Ecto neural progenitor cell (in vitro differentiated cells): Measurements from ENCODE around the gene QPRT.
"Not testable (repeated sequence)": the region's sequence is repeated elsewhere in the genome, so short reads cannot be mapped to it uniquely, and the experiment has no call there.

ENCODE experiments used
- DNase-seq: peaks from one replicate; pipeline ENCODE4 v3.0.0-alpha.2; 2018; ENCODE audit warnings: low spot score

Gene QPRT

DNA sequence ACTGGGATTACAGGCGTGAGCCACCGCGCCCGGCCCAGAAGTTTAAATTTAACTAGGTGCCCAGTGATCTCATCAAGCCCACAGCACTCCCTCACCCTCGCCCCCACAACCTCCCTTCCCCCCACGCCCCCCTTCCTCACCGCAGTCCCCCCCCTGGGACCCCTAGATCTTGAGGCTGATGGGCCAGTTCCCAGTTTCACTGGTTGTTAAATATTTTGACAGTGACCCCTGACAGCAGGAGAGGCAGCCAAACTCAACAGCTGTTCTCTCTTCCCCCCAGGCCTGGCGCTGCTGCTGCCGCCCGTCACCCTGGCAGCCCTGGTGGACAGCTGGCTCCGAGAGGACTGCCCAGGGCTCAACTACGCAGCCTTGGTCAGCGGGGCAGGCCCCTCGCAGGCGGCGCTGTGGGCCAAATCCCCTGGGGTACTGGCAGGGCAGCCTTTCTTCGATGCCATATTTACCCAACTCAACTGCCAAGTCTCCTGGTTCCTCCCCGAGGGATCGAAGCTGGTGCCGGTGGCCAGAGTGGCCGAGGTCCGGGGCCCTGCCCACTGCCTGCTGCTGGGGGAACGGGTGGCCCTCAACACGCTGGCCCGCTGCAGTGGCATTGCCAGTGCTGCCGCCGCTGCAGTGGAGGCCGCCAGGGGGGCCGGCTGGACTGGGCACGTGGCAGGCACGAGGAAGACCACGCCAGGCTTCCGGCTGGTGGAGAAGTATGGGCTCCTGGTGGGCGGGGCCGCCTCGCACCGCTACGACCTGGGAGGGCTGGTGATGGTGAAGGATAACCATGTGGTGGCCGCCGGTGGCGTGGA lies 15.6 kb downstream of the QPRT start:
- no peak for DNase-seq

DNA sequence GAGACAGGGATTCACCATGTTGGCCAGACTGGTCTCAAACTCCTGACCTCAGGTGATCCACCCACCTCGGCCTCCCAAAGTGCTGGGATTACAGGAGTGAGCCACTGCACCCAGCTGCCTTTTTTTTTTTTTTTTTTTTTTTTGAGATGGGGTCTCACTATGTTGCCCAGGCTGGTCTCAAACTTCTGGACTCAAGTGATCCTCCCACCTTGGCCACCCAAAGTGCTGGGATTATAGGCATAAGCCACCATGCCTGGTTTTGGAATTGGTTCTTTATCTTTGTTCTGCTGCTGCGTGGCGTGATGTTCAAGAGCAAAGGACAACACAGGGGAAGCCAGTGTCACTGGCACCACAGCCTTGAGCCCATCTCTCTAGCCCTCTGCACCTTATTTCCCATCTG lies 16.7 kb downstream of the QPRT start:
- DNase-seq, result not testable (repeated sequence)

DNA sequence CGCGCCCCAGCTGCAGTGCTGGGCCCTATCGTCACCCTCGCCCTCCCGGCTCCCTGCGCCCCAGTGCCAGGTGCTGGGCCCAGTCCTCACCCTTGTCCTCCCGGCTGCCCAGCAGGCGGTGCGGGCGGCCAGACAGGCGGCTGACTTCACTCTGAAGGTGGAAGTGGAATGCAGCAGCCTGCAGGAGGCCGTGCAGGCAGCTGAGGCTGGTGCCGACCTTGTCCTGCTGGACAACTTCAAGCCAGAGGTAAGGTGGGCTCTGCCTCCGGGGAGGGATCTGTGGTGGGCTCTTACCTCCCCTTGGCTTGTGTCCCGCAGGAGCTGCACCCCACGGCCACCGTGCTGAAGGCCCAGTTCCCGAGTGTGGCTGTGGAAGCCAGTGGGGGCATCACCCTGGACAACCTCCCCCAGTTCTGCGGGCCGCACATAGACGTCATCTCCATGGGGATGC lies 17.9 kb downstream of the QPRT start:
- DNase-seq, result no peak

DNA sequence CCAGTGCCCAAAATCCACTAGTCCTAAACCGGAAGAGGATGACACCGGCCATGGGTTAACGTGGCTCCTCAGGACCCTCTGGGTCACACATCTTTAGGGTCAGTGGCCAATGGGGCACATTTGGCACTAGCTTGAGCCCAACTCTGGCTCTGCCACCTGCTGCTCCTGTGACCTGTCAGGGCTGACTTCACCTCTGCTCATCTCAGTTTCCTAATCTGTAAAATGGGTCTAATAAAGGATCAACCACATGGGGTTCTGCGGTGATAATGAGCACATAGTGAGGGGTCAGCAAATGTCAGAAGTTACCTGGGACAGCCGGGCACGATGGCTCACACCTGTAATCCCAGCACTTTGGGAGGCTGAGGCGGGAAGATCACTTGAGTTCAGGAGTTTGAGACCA lies 18.4 kb downstream of the QPRT start:
- DNase-seq, result no peak

DNA sequence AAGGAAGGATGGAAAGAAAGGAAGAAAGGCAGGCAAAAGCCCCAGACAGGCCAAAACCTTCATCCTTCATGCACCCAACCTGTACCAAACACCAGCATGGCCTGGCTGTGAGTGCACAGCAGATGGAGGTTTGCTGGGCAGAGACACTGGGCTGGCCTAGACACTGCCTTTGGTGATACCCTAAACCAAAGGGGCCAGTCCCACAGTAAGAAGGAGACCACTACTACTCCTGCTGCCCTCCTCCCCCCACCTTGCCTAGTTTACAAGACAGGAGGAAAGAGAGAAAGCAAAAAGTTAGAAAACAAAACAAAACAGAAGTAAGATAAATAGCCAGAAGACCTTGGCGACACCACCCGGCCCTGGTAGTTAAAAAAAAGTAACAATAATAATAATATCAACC lies 19.1 kb downstream of the QPRT start:
- DNase-seq, result no peak

DNA sequence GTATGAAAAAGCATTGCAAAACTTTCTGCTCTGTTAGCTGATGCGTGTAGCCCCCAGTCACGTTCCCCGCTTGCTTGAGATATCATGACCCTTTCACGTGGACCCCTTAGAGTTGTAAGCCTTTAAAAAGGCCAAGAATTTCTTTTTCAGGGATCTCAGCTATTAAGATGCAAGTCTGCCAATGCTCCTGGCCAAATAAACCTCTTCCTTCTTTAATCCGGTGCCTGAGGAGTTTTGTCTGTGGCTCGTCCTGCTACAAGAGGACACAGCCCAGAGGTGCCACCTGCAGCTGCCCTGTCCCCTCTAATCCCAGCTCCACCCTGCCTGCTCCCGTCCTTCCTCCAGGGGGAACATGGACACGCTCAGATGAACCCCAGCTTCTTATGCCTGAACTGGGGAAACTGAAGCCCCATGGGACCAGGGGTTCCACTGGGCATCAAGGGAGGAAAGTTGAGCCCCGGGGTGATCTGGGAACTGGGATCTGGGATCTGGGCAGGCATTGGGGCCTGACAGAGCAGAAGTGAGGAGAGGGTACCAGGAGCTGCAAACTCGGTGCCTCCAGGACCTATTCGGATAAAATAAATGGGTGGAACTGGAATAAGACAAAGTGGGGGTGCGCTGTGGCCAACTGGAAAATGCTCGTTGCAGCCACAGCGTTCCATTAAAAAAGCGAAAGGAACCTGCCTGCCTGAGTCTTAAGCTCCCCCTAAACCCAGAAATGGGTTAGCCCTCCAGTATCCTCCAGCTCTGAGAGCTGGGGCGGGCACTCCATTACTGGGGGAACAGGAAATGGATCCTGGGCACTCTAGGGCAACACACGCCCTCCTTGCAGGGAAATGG lies 19.7 kb downstream of the QPRT start:
- no peak for DNase-seq

DNA sequence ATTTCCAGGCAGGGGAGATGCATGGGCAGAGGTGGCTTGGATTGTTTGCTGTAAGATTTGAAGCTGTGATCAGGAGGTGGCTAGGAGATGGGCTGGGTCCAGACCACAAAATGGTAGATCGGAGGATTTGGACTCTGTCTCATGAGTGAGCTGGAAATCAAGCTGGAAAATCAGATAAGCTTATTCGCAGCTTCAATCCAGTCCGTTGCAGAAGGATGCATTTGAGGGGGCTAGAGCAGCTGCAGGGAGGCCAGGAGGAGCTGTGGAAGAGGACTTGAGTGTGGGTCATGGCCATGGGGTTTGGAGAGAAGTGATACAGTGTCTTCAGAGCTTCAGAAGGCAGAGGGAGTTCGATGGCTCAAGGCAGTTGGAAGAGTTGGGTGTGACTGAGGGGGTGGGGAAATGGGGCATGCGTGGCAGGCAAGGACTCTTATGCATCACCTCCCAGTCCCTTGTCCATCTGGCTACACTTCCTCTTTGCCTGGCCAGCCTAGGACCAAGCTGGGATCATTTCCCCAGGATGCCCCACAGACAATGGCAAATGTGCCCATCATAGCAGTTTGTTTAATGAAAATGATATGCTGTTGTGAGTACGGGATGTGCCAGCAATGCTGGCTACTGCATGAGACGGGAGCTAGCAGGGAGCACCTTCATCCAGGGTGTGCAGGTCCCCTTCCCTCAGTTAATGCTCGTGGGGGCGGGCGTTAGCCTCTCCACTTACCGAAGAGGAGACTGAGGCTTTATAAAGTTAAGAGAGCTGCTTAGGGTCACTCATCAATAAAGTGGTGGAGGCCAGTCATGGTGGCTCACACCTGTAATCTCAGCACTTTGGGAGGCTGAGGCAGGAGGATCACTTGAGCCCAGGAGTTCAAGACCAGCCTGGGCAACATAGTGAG lies 20.6 kb downstream of the QPRT start:
- no peak for DNase-seq

DNA sequence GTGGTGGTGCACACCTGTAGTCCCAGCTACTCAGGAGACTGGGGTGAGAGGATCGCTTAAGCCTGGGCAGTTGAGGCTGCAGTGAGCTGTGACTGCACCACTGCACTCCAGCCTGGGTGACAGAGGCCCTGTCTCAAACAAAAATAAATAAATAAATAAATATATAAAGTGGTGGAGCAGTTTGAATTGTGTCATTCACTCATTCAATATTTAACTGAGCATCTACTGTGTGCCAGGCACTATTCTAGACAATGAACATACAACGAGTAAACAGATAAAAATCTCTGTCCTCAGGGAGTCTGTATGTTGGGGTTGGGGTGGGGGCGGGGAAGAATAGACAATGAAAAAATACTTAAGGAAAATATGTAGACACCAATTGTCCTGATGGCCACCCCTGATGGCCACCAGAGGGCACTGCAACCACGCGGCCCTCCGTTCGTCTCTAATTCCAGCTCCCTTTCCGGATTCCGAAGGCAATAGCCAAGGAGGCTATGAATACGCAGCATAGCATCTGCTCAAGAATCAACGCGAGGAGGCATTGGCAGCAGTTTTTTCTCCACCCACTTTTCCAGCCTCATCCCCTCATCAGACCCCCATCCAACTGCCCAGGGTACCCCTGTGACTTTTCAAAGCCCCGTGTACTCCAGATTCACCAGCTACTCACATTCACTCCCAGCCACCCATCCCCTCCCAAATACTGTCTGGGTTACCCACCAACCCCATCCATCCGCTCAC lies 21.4 kb downstream of the QPRT start:
- DNase-seq, result peak; percentile 82

DNA sequence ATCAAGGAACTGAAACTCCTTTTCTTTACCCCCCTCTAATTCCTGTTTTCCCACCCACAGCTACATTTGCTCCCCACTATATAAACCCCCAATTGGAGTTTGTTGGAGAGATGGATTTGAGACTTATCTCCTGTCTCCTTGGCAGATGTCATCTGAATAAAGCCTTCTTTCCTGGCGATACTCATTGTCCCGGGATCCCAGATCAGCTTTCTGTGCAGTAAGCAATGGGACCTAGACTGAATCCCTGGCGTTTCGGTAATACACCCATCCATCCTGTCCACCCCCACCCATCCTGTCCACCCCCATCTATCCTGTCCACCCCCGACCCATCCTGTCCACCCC lies 22.2 kb downstream of the QPRT start:
- no peak for DNase-seq

DNA sequence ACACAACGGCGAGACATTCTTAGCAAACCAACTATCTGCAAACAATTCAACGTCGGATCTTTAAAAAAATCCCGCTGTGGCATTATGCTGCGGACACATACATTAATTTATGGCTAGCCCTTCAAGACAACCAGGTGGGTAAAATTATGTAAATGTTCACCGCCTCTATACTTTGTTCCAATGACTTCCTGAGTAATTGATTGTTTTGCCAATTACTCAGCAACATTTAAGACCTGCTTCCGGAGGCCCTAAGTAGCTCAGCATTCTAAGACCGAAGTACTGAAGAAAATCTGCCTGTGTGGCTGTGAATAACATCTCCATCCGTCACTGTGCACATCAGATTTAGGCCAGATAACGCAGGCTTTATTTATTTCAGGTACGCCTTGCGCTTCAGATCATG lies 23.3 kb downstream of the QPRT start:
- no peak for DNase-seq

DNA sequence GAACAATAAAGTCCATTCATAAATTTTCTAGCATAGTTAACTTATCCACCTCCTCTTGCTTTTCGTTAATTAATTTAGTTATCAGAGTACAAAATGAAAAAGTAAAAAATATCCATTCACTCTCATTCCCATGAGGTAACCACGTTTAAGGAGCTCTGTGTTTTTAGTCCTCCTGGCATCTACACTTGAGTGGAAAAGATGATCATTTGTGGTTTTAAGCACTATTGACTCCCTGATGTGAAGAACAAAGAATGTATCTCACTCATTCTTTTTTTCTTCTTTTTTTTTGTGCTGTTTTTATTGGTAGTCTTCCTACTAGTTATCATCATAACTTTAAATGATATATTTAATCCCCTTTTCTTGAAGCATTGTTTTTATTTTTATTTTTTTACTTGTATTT lies 26.1 kb downstream of the QPRT start:
- DNase-seq, result no peak

DNA sequence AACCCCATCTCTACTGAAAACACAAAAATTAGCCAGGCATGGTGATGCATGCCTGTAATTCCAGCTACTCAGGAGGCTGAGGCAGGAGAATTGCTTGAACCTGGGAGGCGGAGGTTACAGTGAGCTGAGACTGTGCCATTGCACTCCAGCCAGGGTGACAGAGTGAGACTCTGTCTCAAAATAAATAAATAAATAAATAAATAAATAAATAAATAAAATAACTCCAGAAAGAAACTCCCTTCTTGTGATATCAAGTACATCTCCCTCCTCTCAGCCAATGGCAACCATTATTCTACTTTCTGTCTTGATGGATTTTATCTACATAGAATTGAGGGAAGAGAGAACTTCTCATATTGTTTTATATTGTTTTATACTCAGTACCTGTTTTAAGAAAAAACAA lies 28.2 kb downstream of the QPRT start:
- not testable (repeated sequence) for DNase-seq

DNA sequence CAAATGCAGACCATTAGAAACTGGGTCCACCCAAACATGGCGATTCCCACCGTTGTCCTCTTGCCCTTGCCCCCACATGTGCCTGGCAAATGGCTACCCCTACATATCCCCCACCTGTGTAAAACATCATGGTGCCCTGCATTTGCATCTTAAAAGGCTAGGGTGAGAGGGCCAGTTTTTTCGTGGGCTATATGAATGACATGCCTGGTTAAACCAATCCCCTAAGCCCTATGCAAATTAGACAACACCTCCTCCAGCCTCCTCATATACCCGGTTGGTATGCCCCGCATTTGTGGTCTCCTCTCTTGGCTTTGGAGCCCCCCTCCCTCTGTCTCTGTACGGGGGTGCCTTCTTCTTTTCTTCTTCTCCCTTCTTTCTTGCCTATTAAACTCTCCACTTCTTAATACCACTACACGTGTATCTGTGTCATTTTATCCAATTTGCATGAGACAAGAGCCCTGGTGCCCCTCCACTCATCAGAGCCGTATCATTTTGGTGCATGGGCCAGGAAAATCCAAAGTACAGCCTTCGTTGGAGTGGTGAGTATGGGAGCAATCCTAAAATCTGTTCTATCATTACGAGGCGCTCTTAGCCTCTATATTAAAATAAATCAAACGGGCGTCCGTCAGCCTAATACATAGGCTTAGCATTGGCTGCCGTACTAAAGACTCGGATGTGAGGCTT lies 30.1 kb downstream of the QPRT start:
- no peak for DNase-seq

DNA sequence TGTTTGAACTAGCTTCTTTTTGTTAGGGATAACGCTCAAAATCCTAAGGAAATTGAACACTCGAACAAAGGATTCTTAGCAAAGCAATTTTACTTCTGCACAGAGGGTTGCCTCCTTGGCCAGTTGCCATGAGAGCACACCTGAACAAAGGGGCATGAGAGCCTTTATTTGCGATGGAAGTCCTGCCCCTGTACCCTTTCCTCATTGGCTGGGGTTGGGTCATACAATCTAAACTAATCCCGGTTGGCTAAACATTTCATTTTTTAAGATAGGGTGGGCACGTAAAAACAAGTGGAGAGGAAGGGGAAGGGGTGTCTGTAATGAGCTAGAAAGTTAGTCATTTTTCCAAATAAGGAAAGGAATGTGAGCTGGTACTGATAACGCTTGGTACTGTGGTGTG lies 30.7 kb downstream of the QPRT start:
- not testable (repeated sequence) for DNase-seq

DNA sequence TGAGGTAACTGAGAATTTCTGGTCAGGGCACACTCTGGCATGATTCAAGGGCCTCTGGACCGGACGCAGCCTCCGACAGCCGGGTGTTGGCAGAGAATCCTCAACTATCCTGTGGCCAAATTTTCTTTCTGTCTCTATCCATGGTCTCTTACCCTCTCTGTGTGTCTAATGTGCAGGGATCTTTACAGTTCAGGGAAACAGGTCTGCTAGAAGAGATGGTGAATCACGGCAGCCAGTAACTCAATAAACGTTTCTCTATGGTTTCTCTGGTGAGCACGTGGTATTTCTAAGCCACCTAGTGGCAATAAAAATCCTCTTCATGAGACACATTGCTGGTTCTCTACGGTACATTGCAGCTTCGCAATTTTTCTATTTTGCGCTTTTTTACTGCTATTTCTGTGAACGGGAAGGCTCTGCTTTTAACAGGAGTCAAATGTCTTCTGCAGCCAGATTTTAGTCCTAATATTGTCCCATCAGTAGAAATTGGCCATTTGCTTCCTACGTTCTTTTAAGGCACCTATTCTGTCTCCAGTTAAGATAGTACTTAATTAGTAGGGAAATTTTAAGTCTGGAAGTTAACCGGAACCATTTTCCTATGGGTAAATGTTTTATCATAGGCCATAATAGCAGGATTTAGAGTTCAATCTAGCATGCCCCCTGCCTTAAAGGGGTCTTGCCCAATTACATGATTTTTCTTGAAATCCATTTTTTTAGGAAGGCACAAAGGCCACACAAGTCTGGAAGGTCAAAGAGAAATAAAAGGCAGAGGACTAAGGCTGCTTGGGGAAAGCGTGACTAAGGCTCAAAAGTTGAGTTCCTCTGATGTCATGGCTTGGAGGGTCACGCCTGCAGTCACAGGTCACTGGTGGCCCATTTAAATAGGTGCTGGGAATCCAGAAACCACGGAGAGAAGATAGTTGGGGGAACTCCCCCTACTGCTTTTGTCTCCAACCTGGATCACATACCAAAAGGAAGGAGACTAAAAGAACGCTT lies 31.5 kb downstream of the QPRT start:
- DNase-seq, result no peak

DNA sequence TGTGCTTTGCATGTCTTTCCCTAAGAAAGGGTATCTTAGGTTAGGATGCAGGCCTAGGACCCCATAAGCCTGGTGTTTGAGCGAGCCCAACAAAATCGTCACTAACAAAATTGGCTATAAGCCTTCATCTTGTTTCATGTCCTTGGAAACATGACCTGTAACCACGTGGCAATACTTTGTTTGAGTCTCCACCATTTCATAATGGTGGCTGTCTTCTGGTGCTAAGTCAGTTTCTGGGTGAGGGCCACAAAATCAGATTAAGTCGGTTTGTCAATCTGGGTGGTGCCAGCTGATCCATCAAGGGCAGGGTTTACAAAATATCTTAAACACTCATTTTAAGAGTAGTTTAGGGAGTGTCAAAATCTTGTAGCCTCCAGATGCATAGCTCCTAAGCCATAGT lies 33.8 kb downstream of the QPRT start:
- no peak for DNase-seq

DNA sequence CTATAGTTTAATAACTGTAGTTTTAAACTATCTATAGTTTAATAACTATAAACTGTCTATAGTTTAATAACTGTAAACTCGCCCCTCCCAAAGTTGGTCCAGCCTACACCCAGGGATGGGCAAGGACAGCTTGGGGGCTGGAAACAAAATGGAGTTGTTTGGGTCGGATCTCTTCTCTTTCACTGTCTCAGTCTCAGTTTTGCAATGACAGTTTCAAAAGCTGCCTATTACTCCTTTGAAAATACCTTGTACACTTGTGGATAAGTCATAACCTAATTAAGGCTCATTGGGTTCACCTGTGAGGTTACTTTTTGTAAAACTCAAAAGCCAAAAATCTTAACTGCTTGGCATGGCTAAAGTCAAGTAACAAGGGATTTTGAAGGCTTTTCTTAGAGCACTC lies 35.4 kb downstream of the QPRT start:
- DNase-seq, result no peak

DNA sequence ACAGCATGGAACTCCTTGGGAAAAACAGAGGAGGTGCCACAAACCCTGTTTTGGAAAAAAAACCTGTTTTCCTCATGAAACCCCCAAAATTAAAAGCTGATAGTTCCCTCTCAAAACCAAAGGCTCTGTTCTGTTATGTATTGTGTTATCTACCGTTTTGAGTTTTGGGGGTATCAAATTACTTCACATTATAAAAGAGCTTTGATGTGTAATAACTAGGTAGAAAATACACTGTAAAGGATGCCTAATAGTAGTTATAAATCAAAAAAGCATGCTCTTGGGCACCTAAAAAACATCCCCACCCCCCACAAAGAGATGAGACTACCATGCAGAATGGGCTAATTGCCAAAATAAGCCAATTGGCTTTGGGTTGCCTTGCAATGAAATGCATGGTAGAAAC lies 36.0 kb downstream of the QPRT start:
- no peak for DNase-seq

DNA sequence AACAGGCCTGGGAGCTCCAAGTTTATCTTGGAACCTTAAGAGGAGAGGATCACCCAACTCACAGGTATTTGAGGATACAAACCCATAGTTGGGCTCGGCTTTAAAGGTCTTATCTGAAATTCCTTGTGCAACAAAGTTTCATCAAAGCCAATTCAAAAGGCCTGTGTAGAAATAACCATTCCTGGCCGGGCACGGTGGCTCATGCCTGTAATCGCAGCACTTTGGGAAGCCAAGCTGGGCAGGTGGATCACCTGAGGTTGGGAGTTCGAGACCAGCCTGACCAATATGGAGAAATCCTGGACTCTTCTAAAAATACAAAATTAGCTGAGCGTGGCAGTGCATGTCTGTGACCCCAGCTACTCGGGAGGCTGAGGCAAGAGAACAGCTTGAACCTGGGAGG lies 38.1 kb downstream of the QPRT start:
- DNase-seq, result no peak

DNA sequence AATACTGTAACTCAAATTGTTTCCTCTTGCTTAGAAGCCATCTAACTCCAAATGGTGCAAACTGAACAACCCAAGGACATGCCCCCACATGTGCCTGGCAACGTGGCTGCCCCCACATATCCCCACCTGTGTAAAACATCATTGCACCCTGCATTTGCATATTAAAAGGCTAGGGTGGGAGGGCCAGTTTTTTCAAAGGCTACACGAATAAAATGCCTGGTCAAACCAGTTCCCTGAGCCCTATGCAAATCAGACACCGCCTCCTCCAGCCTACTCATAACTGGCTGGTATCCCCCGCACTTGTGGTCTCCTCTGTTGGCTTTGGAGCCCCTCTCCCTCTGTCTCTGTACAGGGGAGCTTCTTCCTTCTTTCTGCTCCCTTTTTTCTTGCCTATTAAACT lies 40.1 kb downstream of the QPRT start:
- DNase-seq, result no peak
